ENCODE measurements around the gene RXRA.

RXRA gene

DNA sequence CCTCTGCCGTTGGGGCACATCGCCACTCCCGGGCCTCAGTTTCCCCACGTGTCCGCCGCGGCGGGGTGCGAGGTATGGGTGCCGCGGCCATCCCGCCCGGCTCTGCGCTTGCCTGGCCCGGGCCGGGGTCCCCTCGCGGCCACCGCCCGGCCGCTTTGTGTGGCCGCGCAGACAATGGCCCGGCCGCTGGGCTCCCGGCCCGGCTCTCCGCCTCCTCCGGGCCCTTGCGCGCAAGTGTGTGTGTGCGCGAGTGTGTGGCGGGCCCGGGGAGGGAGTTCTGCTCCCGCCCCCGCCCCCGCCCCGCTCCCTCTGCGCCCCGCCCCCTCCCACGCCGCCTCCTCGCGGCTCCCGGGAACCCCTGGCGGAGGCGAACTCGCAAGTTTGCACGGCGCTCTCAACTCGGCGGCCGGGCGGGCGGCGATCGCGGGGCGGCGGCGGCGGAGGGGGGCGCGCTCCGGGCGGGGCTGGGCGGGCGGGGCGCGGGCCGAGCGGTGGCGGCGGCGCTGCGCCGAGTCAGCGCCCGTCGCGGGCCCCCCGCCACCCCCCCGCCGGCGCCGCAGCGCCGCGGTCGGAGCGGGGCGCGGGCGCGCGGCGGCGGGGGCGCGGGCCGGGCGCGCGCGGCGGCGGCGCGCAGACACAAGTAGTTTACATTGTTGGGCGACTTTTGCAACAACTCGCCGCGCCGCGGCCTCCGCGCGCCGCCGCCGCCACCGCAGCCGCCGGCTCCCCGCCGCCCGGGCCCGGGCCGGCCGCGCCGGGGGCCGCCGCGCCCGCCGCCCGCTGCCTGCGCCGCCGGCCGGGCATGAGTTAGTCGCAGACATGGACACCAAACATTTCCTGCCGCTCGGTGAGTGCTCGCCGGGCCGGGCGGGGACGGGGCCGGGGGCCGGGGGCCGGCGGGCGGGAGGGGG lies at the start of gene RXRA:
Gene RXRA, plus strand, starts transcription at position 643 of the 911 bp plus-strand sequence. Its CDS starts 177 bp downstream, at position 820.
- no peak for DNase-seq

DNA sequence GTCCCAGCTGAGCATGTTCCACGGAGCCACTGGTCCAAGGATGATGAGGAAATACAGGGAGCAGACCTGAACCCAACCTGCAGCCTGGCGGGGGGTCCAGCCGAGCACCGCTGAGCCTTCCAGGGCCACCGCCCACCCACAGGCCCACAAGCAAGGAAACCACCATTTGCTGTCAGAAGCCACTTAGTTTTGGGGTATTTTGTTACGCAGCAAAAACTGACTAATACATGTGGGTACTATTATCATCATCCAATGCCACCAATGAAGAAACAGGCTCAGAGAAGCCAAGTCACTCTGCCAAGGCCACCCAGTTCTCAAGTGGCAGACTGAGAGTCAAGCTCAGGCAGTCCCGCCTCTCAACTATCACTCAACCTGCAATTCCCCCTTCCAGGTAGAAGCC lies 48.0 kb upstream of the RXRA start:
- DNase-seq: no peak

DNA sequence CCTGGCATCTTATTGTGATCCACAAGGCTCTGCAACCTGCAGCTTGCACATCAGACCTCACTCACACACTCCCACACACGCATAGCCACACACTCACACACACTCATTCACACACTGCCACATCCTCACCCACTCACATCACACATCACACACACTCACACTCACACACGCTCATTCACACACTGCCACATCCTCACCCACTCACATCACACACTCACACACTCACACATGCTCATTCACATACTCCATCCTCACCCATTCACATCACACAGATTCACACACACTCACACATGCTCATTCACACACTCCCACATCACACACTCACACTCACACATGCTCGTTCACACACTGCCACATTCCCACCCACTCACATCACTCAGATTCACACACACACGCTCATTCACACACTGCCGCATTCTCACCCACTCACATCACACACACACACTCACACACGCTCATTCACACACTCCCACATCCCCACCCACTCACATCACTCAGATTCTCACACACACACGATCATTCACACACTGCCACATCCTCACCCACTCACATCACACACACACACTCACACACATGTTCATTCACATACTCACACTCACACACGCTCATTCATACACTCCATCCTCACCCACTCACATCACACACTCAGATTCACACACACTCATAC lies 47.1 kb upstream of the RXRA start:
- DNase-seq: no peak

DNA sequence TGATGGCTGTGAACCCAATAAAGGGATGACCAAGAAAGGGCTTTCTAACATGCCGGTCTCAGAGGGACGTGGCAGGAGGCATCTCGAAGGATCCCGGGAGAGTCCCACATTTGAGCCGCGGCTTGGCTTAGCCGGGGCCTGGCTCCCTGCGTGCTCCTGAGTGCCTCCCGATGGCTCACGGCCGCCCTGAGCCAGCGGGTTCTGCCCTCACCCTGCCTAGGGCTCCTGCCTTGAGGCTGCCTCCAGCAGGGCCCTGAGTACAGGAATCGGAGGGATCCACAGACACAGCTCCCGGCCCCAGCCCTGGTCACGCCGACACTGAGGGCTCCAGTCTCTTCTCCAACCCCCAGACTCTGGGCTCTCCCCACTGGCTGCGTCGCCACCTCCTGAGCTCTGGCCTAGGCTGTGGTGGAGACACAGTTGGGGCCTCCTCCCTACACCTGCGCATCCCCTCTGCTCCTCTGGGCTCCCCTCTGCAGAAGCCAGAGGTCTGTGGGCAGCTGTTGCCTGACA lies 44.1 kb upstream of the RXRA start:
- no peak for DNase-seq

DNA sequence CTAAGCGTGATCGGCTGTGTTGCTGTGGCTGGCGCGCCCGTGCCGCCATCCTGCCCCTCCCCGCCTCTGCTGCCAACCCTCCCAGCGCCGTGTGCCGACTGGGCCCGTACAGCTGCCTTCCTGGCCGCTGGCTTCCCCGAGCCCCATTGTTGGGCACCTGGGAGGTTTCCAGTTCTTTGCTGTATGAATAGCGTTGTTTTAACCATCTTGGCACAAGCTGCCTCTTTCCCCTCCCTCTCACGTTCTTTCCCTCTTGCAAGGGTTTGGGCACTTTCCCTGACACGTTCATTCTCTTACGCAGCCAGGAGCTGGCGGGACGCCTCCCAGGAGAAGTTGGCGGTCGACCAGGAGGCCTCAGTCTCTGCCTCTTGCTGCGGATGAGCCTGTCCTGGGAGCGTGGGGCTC lies 43.1 kb upstream of the RXRA start:
- no peak for DNase-seq

- DNase-seq: no peak
Observed at GRCh38 chr9:134283692-134284265, 42.5 kb upstream of the RXRA start.

GRCh38 chr9:134284273-134284672 lies 42.0 kb upstream of the RXRA start:
- DNase-seq: no peak

DNA sequence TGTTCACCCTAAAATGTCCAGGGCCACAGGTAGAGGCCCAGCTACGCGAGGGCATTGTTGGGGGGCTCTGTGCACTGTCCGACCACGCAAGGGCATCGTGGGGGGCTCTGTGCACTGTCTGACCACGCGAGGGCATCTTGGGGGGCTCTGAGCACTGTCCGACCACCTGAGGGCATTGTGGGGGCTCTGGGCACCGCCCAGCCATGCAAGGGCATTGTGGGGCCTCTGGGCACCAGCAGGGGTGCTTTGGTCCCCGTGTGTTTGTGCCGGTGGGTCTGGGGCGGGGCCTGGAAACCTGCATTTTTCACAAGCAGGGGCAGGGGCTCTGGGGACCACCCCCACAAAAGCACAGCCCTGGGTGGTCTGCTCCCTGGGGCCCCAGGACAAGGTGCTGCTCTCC lies 41.5 kb upstream of the RXRA start:
- DNase-seq: no peak

- DNase-seq: no peak
Observed at GRCh38 chr9:134285215-134285845, 40.9 kb upstream of the RXRA start.

DNA sequence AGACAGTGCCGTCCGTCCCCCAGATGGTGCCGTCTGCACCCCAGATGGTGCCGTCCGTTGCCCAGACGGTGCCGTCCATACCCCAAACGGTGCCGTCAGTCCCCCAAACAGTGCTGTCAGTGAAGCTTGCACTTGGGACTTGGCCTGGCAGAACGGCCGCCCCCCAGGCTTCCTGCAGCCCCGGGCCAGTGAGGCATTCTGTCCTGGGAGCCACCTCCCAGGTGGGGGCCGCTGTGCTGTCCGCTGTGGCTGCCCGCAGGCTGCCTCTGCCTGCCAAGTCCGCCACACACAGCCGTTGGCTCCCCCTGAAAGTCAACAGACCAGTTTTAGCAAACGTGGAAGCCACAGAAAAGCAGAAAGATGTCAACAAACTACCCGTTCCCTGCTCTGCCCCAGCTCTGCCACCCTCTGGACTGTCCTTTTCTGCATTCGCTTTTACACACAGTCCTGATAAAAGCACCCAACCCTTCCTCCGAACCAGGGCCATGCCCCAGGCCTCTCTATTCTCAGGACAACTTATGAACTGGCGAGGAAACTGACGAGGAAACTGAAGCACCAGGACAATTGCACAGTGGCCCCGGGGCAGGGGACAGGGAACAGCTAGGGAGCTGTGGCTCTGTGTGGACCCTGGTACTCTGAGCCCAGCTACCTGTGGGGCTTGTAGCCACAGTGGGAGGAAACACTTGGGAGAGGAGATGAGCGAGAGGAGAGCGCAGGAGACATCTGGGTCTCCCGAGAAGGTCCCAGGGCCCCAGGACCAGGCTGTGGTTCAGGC lies 39.6 kb upstream of the RXRA start:
- no peak for DNase-seq

DNA sequence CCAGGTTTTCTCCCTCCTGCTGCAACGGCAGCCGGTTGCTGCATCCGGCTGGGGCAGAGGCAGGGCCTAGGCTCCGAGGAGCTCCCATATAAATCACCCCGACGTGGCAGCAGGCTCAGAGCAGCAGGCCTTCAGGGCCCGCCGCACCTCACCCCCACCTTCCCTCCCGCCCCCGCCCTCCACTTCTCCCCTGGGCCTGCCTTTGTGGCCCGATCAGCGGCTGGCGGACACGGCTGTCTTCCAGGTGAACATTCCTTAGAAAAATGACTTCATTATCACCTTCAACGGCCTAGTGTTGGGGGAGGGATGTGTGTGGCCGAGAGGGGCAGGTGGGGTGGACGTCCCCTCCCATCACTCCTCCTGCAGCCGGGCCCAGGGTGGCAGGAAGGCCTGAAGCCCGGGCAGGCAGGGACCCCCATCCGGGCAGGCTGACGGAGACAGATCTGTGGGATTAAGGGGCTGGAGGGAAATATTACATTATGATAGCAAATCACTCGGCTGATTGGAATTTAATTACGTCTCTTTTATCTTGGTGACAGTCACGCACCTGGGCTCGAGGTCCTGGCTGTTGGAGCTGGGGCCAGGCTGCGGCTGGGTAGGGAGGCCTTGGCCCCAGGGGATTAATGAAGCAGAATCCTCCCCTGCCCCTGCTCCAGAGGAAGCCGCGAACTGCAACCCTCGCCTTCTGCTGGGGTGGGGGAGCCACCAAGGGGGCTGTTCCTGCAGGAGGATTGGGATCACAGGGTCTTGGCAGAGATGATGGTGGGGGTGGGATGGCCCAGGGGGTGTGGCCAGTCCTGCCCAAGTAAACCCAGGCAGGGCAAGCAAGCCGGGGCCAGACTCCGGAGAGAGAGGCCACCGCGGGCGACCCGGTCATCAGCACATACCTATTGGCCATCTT lies 38.4 kb upstream of the RXRA start:
- no peak for DNase-seq

- no peak for DNase-seq
Observed at GRCh38 chr9:134288746-134289145, 37.5 kb upstream of the RXRA start.

DNA sequence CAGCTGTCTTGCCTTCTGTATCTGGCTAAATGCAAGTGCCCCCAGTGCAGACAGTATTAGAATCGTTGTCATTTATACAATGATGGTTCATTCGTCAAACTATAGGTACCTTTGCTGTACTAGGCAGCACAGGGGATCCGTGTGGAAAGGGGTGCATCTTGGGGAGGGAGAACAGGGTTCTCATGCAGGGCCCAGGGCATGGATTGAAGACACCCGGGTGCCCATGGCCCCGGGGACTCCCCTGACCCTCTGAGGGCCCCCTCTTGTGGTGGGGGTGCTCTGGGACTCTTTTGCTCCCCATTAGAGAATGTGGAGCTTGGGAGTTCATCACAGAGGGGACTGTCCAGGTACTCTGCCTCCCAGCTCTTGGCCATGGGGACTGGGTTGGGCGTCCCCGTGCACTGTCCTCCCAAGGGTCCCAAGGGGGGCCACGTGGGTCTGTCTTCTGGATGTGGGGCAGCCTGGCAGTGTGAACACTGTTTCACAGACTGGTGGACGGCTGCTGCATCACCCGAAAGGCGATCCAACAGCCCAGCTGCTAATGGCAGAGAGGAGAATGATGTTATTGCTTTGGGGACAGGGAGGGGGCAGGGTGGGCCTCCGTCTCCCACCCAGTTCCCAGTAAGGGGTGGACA lies 36.9 kb upstream of the RXRA start:
- no peak for DNase-seq

DNA sequence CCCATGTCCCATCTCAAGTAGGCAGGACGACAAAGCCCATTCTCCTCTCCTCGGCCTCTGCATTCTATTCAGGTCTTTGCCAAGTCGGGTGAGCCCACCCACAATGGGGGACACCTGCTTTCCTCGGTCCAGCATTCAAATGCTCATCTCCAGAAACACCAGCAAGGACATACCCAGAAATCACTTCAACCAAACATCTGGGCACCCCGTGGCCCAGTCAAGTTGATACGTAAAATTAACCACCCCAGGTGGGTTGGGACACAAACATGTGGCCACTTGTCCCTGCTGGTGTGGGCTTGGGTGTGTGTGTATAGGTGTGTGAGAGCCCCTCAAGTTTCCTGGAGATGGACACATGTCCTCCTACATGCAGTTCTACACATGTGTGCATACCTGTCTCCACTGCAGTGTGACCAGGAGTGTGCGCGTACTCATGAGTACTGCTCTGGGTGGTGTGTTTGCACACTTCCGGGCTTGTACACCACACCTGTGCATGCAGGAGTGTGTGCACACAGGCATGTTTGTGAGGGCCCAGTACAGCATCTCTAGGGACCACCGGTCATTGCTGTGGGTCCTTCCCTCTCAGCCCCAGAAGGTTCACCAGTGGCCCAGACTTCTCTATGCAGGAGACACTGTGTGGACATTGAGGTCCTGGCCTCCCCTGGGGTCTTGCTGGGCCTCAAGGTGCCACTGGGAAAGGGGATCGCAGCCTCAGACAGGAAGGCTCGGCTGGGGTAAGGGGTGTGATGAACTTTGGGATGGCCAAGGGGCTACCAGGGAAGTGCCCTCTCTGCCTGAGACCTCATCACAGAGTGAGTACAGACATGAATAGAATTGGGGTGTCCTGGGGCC lies 35.4 kb upstream of the RXRA start:
- no peak for DNase-seq

GRCh38 chr9:134291452-134291881 lies 34.8 kb upstream of the RXRA start:
- no peak for DNase-seq

DNA sequence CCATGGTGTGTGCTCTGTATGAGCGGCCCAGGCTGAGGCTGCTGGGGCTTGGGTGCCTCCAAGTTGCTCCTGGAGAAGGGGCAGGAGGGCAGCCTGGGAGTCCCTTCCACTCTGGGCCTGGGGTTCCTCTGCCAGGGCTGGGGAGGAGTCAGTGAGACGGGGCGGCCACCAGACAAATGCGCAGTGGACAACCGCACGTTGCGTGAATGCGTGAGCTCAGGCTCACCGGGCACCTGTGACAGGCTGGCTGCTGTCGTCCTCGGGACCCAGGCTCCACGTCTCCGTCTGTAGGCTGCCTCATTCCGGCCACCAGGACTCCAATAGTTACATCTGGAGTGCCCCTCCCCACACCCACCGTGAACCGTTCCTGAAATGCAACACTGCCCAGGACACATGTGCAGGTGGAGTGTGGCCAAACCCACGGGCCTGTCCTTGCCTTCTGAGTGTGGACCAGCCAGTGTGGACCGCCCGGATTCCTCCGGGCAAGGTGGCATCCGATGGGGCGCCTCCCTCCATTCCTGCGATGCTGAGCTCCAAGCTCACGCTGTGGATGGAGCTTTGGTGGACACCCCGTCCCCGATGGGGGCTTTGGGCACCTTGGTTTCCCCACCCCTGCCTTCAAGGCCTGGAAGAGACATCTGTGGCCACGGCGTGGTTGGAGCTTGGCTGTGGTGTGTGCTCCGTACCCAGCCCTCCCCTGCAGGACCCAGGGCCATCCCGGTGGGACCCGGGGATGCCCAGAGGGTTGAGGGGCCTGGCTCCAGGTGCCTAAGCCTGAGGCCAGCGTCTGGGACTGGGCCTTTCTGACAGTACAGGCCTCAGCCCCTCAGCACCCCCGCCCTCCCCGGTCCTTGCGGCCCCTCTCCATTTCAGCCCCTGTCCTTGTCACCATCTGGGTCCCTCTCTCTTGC lies 34.0 kb upstream of the RXRA start:
- DNase-seq: no peak

DNA sequence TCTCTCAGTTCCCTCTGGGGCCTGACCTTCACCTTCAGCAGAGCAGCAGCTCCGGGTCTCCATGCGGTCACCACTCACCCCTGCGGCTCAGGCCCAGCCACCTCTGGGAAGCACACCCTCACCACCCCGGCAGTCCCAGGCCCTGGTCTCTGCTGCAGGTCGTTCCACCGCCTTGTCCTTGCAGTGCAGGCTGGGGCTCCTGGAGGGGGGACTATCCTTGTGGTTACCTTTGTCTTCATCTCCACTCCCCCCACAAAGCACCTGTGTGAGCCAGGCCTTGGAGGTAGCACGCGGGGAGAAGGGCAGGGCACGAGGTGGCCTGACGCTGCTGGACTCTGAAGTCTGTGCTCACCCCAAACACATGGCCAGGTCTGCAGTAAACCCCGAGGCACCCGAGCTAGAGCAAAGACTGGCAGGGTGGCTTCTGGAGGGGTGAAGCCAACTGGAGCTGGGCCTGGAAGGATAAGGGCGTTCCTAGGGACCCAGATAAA lies 33.2 kb upstream of the RXRA start:
- no peak for DNase-seq

GRCh38 chr9:134293611-134294152 lies 32.6 kb upstream of the RXRA start:
- DNase-seq: no peak
